Measurements from ENCODE around the gene CMSS1. TPM values are rescaled to one million over a fixed set of nuclear protein-coding genes. Genes with fewer than 3 reads are reported as not detected.

The CMSS1 gene
- total RNA-seq, 1 experiment from 2014 or later, result 64.1 TPM

- Histone ChIP-seq H3K4me3 (replicated peaks in 1 of 2; ENCODE audit: low read depth in 1 of 2, low read length in 2 of 2) (no peak overlapping the region; a peak in 1 of 4 replicates), H3K9me3 (ENCODE audit: control insufficient read depth in 1 of 2, insufficient read depth in 1 of 2, low read depth in 1 of 2, low read length in 2 of 2) (no peaks in the 10 kb centered on the region), H3K79me2 (ENCODE audit: insufficient read depth, low read length) (peaks cover 23% of the 10 kb centered on the region), H4K20me1 (ENCODE audit: insufficient read depth) (no peaks in the 10 kb centered on the region), H2AFZ (ENCODE audit: low read depth, low read length, poor library complexity, severe bottlenecking) (no peak overlapping the region), H3K4me2 (ENCODE audit: low read length) (peak overlapping the region; percentile 47), H3K4me1 (ENCODE audit: control insufficient read depth in 1 of 2, insufficient read depth in 2 of 2, low read length in 2 of 2) (peaks cover 18 to 33% of the 10 kb centered on the region in 2 experiments), H3K9ac (ENCODE audit: low read length) (no peak overlapping the region), H3K27me3 (ENCODE audit: insufficient read depth, low read length) (no peaks in the 10 kb centered on the region), H3K9me2 (ENCODE audit: insufficient read depth) (no peaks in the 10 kb centered on the region), H3K36me3 (ENCODE audit: control insufficient read depth in 1 of 2, insufficient read depth in 2 of 2, low read length in 2 of 2) (no peaks in the 10 kb centered on the region), H3K27ac (ENCODE audit: low read depth, low read length) (peak overlapping the region; percentile 27; the same call in 1 of the 2 replicates)
- TF ChIP-seq EZH2 (IDR thresholded peaks at IDR 0.05) (no peak), FOSL1 (IDR thresholded peaks at IDR 0.05; ENCODE audit: low read depth) (peak; percentile 87), CBX3 (IDR thresholded peaks at IDR 0.05; ENCODE audit: low read depth) (peak; percentile 76), MAX (IDR thresholded peaks at IDR 0.05) (peak; percentile 64), EGR1 (IDR thresholded peaks at IDR 0.05; ENCODE audit: low read depth) (no peak), JUND (IDR thresholded peaks at IDR 0.05) (peak; percentile 85), SRF (IDR thresholded peaks at IDR 0.05; ENCODE audit: low read depth) (no peak), ZNF274 (IDR thresholded peaks at IDR 0.05; ENCODE audit: low read depth, low read length) (no peak), ELF1 (IDR thresholded peaks at IDR 0.05; ENCODE audit: borderline replicate concordance, low read depth) (no peak), REST (IDR thresholded peaks at IDR 0.05; ENCODE audit: low read depth) (no peak), POLR2A (IDR thresholded peaks at IDR 0.05; ENCODE audit: borderline replicate concordance, extremely low read depth, insufficient read depth, insufficient read length) (no peak), SP1 (IDR thresholded peaks at IDR 0.05; ENCODE audit: low read depth) (peak; percentile 59), YY1 (IDR thresholded peaks at IDR 0.05; ENCODE audit: extremely low read depth, insufficient replicate concordance, low read depth, low read length) (peak; percentile 30)
- TF ChIP-seq, protein P1, sequence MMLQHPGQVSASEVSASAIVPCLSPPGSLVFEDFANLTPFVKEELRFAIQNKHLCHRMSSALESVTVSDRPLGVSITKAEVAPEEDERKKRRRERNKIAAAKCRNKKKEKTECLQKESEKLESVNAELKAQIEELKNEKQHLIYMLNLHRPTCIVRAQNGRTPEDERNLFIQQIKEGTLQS (IDR thresholded peaks at IDR 0.05), result no peak
- TF ChIP-seq, protein P2, sequence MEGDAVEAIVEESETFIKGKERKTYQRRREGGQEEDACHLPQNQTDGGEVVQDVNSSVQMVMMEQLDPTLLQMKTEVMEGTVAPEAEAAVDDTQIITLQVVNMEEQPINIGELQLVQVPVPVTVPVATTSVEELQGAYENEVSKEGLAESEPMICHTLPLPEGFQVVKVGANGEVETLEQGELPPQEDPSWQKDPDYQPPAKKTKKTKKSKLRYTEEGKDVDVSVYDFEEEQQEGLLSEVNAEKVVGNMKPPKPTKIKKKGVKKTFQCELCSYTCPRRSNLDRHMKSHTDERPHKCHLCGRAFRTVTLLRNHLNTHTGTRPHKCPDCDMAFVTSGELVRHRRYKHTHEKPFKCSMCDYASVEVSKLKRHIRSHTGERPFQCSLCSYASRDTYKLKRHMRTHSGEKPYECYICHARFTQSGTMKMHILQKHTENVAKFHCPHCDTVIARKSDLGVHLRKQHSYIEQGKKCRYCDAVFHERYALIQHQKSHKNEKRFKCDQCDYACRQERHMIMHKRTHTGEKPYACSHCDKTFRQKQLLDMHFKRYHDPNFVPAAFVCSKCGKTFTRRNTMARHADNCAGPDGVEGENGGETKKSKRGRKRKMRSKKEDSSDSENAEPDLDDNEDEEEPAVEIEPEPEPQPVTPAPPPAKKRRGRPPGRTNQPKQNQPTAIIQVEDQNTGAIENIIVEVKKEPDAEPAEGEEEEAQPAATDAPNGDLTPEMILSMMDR (IDR thresholded peaks at IDR 0.05 in 2 of 3, conservative IDR thresholded peaks at IDR 0.05 in 1 of 3; ENCODE audit: borderline replicate concordance in 1 of 3, insufficient read depth in 1 of 3, low read depth in 2 of 3, low read length in 2 of 3), result no peak
- ChIA-PET POLR2A (no interaction called here), RAD21 (ENCODE audit: low non-redundant PET in 1 of 2, low total read pairs in 2 of 2, uncharacterized antibody in 2 of 2, unreplicated experiment in 2 of 2) (no interaction called here), CTCF (no interaction called here)
- peak; percentile 82 for ATAC-seq
- intact Hi-C loops (cut with micrococcal nuclease), result no loop called here
- no TSS peak for BruUV-seq (replicated peaks)
- peak; percentile 37 for DNase-seq (ENCODE audit: low read depth, low spot score)
Observed at GRCh38 chr3:99895703-99896441, 78.2 kb downstream of the CMSS1 start.
